Panc1 (cell line): Measurements from ENCODE around the gene LMCD1. TPM values are rescaled to one million over a fixed set of nuclear protein-coding genes. Genes with fewer than 3 reads are reported as not detected.

Experiments used
- ATAC-seq: fragments of 200-7000 bp; cut with Tn5 transposase; 2 replicates; pipeline ENCODE4 v1.9.1; 2020; ENCODE audit warnings: mild to moderate bottlenecking, moderate library complexity
- BruUV-seq: library from RNA; stranded (reverse); fragments of 400-500 nt; replicated peaks from 2 replicates; lab custom pipeline; 2021; lab: Mats Ljungman, UMichigan
- CTCF ChIA-PET: fragments of 300-600 bp; sonication (Branson Sonifier 250); formaldehyde crosslinking; loops from one replicate; lab custom pipeline; 2022; ENCODE audit warnings: antibody characterized with exemption; lab: Charles Lee
- POLR2A ChIA-PET: fragments of 300-600 bp; sonication (Branson Sonifier 250); formaldehyde crosslinking; loops from one replicate; lab custom pipeline; 2022; ENCODE audit warnings: antibody characterized with exemption; lab: Charles Lee
- DNase-seq: peaks from one replicate; pipeline ENCODE4 v3.0.0-alpha.2; 2010; ENCODE audit warnings: low read depth, low spot score
- H3K27ac ChIP-seq: 2 replicates; pipeline ENCODE4 v1.5.1; 2011; ENCODE audit warnings: mild to moderate bottlenecking, low read length, inconsistent platforms
- H3K27me3 ChIP-seq: fragments of 200-500 bp; sonication (Bioruptor generic); 2 replicates; pipeline ENCODE4 v1.6.0; 2014; ENCODE audit warnings: low read length, inconsistent platforms; ENCODE audit not compliant: control insufficient read depth, insufficient read depth
- H3K36me3 ChIP-seq: fragments of 200-500 bp; sonication (Bioruptor generic); 2 replicates; pipeline ENCODE4 v1.5.1; 2014; ENCODE audit warnings: inconsistent platforms, mild to moderate bottlenecking, low read length, moderate library complexity; ENCODE audit not compliant: control insufficient read depth, insufficient read depth
- H3K4me1 ChIP-seq: 2 replicates; pipeline ENCODE4 v1.5.1; 2011; ENCODE audit warnings: inconsistent platforms, mild to moderate bottlenecking, low read length, moderate library complexity; ENCODE audit not compliant: control insufficient read depth, insufficient read depth
- H3K4me3 ChIP-seq, 2 experiments: 2 replicates each; pipeline ENCODE4 v1.5.1; 2011 to 2012; ENCODE audit warnings: low read depth in 2 of 2, low read length in 2 of 2, mild to moderate bottlenecking in 2 of 2, inconsistent platforms in 1 of 2, moderate library complexity in 1 of 2
- H3K9me3 ChIP-seq: fragments of 200-500 bp; sonication (Bioruptor generic); 2 replicates; pipeline ENCODE4 v1.5.1; 2014; ENCODE audit warnings: low read depth, mild to moderate bottlenecking, inconsistent platforms, low read length, moderate library complexity; ENCODE audit not compliant: control insufficient read depth, insufficient read depth
- CTCF ChIP-seq: fragments of 450-650 bp; IDR thresholded peaks from 2 replicates; pipeline ENCODE4 v1.5.1; 2017; ENCODE audit warnings: mild to moderate bottlenecking
- POLR2AphosphoS5 ChIP-seq: IDR thresholded peaks from 2 replicates; pipeline ENCODE4 v1.6.1; 2012; ENCODE audit warnings: mild to moderate bottlenecking, low read depth, low read length, moderate library complexity
- REST ChIP-seq, 2 experiments: IDR thresholded peaks; 2 replicates each; pipeline ENCODE4 v1.6.1; 2011 to 2012; ENCODE audit warnings: low read depth in 2 of 2, control low read depth in 1 of 2, low read length in 1 of 2, mild to moderate bottlenecking in 1 of 2, moderate library complexity in 1 of 2; ENCODE audit not compliant: insufficient read depth in 1 of 2
- SIN3A ChIP-seq: IDR thresholded peaks from 2 replicates; pipeline ENCODE4 v1.6.1; 2012; ENCODE audit warnings: low read depth, mild to moderate bottlenecking, low read length, moderate library complexity, borderline replicate concordance; ENCODE audit not compliant: insufficient read depth
- TCF7L2 ChIP-seq: IDR thresholded peaks from 2 replicates; pipeline ENCODE4 v1.6.1; 2011; ENCODE audit warnings: mild to moderate bottlenecking, low read depth, low read length, inconsistent platforms
- in situ Hi-C: cut with HindIII; loops from 2 replicates; pipeline ENCODE4 v1.10.0; 2016; ENCODE audit warnings: low sequenced_read_pairs, low pct_unique_long_range_greater_than_20kb
- intact Hi-C: fragments of 100-400 bp; cut with micrococcal nuclease; formaldehyde crosslinking; loops from one replicate; pipeline ENCODE4 v1.10.0; 2022; ENCODE audit not compliant: unreplicated experiment
- total RNA-seq: library from RNA; stranded (reverse); gene quantifications from one replicate; pipeline ENCODE4 v1.2.1, GENCODE V29; 2021; ENCODE audit not compliant: unreplicated experiment

LMCD1 gene
- total RNA-seq, 1 experiment from 2014 or later: 24.8 TPM

GRCh38 chr3:8575364-8576104, 73.9 kb downstream of the LMCD1 start:
- peak; percentile 30; the same call in 1 of the 2 replicates for ATAC-seq
- in situ Hi-C loops: no loop called here
- no peaks in the 10 kb centered on the region for H3K36me3 ChIP-seq
- no peak for TF ChIP-seq REST (IDR thresholded peaks at IDR 0.05; ENCODE audit: insufficient read depth in 1 of 2, low read depth in 2 of 2, low read length in 1 of 2)
- TF ChIP-seq CTCF: no peak
- TF ChIP-seq POLR2AphosphoS5: no peak
- TF ChIP-seq SIN3A: no peak
- no peak for TF ChIP-seq TCF7L2
- H3K27me3 ChIP-seq: no peaks in the 10 kb centered on the region
- intact Hi-C loops: no loop called here
- no peak for DNase-seq
- no peak overlapping the region for H3K4me3 ChIP-seq
- no peak overlapping the region for H3K27ac ChIP-seq
- H3K9me3 ChIP-seq: no peaks in the 10 kb centered on the region
- POLR2A ChIA-PET: no interaction called here
- no TSS peak for BruUV-seq
- CTCF ChIA-PET: interaction anchor here (0.5 kb wide), 1 partner anchor 33 kb away, joined by 7 read pairs; no protein-coding TSS in a partner anchor
- H3K4me1 ChIP-seq: no peaks in the 10 kb centered on the region

- in situ Hi-C loops (no loop called here), intact Hi-C loops (no loop called here)
- no peak for DNase-seq
- H3K4me1 ChIP-seq: no peaks in the 10 kb centered on the region
- CTCF ChIA-PET: no interaction called here
- no peaks in the 10 kb centered on the region for H3K9me3 ChIP-seq
- no peaks in the 10 kb centered on the region for H3K27me3 ChIP-seq
- ATAC-seq: no peak
- no peaks in the 10 kb centered on the region for H3K36me3 ChIP-seq
- POLR2A ChIA-PET: no interaction called here
- TF ChIP-seq CTCF: no peak
- no TSS peak for BruUV-seq
- no peak overlapping the region for H3K27ac ChIP-seq
- no peak overlapping the region for H3K4me3 ChIP-seq
Measured at GRCh38 chr3:8576436-8576835, 74.8 kb downstream of the LMCD1 start.
